GM18861 (cell line): ENCODE results near the gene COLEC12.

Experiments used
- ATAC-seq: cut with Tn5 transposase; IDR thresholded peaks from one replicate; pipeline ENCODE4 v1.9.1; 2021; ENCODE audit not compliant: unreplicated experiment

Gene COLEC12

GRCh38 chr18:475202-476031 lies 25.1 kb downstream of the COLEC12 start:
- ATAC-seq, result no peak

GRCh38 chr18:474416-474815 lies 26.1 kb downstream of the COLEC12 start:
- ATAC-seq, result no peak

GRCh38 chr18:473802-474201 lies 26.7 kb downstream of the COLEC12 start:
- no peak for ATAC-seq

GRCh38 chr18:471716-472115 lies 28.8 kb downstream of the COLEC12 start:
- ATAC-seq, result no peak

GRCh38 chr18:470661-471501 lies 29.6 kb downstream of the COLEC12 start:
- ATAC-seq, result no peak

GRCh38 chr18:468955-469790 lies 31.3 kb downstream of the COLEC12 start:
- no peak for ATAC-seq

GRCh38 chr18:463827-464541 lies 36.5 kb downstream of the COLEC12 start:
- no peak for ATAC-seq

GRCh38 chr18:463403-463802 lies 37.1 kb downstream of the COLEC12 start:
- ATAC-seq, result no peak

GRCh38 chr18:461762-462161 lies 38.7 kb downstream of the COLEC12 start:
- no peak for ATAC-seq

GRCh38 chr18:460791-461190 lies 39.7 kb downstream of the COLEC12 start:
- ATAC-seq, result no peak

GRCh38 chr18:459814-460593 lies 40.5 kb downstream of the COLEC12 start:
- ATAC-seq, result no peak

GRCh38 chr18:457521-458412 lies 42.7 kb downstream of the COLEC12 start:
- no peak for ATAC-seq

- ATAC-seq, result no peak
Observed at GRCh38 chr18:457140-457519, 43.4 kb downstream of the COLEC12 start.

GRCh38 chr18:456361-457139 lies 44.0 kb downstream of the COLEC12 start:
- ATAC-seq, result no peak

- no peak for ATAC-seq
Observed at GRCh38 chr18:453400-453799, 47.1 kb downstream of the COLEC12 start.

- no peak for ATAC-seq
Observed at GRCh38 chr18:452816-453215, 47.7 kb downstream of the COLEC12 start.

GRCh38 chr18:449374-449773 lies 51.1 kb downstream of the COLEC12 start:
- ATAC-seq, result no peak
